Choroid plexus epithelial cell (primary cell): ENCODE data around the gene VAV2.

Experiments used
- DNase-seq: peaks from one replicate; pipeline ENCODE4 v3.0.0-alpha.2; 2010; ENCODE audit warnings: low read depth
- H3K4me3 ChIP-seq: 2 replicates; pipeline ENCODE4 v1.5.1; 2011; ENCODE audit warnings: low read depth, mild to moderate bottlenecking, control low read depth, low read length, moderate library complexity
- TF ChIP-seq, protein P1 (sequence below): conservative IDR thresholded peaks from 2 replicates; pipeline ENCODE4 v1.5.1; 2011; ENCODE audit warnings: low read depth, mild to moderate bottlenecking, control low read depth, inconsistent platforms, low read length, moderate library complexity

The VAV2 gene

DNA sequence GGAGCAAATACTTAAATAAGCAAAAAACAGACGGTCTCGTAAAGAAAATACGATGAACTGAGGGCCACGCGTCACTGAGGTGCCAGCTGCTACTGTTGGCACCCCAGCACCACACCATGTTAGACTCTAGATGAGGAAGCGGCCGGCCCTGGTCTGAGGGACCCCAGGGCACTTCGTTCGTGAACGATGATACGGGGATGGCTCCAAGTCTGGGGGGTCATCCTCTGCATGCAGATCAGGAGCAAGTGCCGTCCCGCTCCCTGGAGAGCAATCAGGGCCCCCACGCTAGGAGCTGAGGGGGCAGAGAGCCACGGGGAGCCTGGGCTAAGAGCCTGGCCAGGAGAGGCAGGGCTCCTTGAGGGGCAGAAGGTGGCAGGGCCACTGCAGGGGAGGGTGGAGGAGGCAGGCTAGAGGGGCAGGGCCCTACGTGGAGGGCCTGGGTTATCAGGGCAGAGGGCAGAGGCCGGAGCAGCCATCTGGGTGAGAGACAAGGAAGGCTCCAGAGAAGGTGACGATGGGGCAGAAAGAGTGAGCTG, 278.1 kb downstream of the VAV2 start:
- H3K4me3 ChIP-seq, result no peak overlapping the region
- DNase-seq, result no peak
- TF ChIP-seq, protein P1, sequence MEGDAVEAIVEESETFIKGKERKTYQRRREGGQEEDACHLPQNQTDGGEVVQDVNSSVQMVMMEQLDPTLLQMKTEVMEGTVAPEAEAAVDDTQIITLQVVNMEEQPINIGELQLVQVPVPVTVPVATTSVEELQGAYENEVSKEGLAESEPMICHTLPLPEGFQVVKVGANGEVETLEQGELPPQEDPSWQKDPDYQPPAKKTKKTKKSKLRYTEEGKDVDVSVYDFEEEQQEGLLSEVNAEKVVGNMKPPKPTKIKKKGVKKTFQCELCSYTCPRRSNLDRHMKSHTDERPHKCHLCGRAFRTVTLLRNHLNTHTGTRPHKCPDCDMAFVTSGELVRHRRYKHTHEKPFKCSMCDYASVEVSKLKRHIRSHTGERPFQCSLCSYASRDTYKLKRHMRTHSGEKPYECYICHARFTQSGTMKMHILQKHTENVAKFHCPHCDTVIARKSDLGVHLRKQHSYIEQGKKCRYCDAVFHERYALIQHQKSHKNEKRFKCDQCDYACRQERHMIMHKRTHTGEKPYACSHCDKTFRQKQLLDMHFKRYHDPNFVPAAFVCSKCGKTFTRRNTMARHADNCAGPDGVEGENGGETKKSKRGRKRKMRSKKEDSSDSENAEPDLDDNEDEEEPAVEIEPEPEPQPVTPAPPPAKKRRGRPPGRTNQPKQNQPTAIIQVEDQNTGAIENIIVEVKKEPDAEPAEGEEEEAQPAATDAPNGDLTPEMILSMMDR, result no peak

DNA sequence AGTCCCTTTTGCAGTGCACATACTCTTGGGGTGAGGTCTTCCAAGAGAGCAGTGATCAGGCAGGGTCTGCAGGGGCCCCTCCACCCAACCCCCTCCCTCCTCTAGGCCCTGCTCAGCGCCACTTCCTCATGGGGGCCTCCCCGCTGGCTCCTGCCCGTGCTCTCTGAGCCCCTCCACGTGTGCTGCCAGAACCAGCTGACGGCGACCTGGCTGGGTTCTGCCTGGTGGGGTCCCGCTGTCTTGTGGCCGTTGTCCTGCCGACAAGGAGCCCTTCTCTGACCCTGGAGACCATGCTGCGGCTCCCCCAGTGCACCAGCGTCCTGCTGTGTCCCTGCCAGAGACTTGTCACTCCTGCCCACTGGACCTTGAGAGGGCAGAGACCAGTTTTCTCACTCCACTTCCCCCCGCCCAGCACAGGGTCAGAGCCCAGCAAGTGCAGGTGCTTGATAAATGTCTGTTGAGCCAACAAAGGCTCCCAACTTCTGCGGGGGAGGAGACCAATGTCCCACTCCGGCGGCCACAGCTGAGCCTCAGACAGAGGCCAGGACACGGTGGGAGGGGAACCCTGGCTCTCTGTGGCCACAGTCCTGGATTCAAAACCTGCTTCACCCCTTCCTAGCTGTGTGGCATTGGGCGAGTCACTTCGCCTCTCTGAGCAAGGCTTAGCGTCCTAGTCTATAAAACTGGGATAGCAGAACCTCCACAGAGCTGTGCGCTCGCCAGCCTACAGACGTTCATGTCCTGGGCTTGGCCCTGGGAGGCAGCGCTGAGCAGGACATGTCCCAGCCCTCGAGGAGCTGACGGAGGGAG, 278.8 kb downstream of the VAV2 start:
- TF ChIP-seq, protein P1, result no peak
- no peak overlapping the region for H3K4me3 ChIP-seq
- no peak for DNase-seq

DNA sequence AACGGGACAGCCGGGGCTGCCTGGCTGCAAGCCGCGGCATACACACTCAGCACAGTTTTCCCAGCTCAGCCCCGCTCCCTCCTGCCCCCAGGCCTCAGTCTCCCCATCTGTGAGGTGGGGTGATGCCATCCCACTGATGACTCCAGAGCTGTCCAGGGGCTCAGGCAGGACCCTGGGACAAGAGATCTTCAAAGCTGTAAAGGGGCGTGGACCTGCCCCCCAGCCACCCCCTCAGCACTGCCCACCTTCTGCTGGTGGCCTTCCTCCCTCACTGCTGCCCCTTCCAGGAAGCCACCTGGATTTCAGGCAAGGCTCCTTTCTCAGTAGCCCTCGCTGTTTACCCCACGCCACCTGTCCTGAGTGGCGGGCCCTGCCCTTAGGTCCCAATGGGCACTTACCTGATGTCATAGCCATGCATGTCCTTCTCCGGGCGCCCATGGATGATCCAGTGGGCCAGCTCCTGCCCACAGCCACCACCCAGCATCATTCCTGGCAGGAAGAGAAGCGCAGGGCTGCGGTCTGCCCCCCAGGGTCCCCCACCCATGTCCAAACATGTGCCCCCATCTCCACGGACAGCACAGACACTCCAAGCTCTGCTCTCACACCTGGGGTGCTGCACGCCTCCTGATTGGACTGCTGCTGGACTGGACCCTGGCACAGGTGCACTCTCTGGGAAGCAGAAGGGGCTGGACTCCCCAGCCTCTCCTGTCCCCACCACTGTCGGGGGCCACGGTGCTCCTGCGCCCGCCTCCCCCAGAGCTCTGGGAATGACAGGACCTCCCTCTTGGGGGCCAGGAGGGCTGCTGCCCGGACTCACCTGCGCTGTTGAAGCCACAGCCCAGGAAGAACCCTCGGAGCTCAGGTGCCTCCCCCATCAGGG, 279.7 kb downstream of the VAV2 start:
- no peak for DNase-seq
- TF ChIP-seq, protein P1, result no peak
- no peak overlapping the region for H3K4me3 ChIP-seq
